PC-3 (cell line): Measurements from ENCODE around the gene ZNF436.

Source experiments
- EZH2 ChIP-seq: fragments of 300-600 bp; sonication (generic); IDR thresholded peaks from one replicate; pipeline ENCODE4 v1.6.1; 2017; ENCODE audit warnings: antibody characterized with exemption, mild to moderate bottlenecking, low read length; ENCODE audit not compliant: unreplicated experiment
- EZH2phosphoT487 ChIP-seq: fragments of 300-600 bp; sonication (generic); IDR thresholded peaks from 2 replicates; pipeline ENCODE4 v1.6.1; 2018; ENCODE audit warnings: mild to moderate bottlenecking, antibody characterized with exemption, low read length, borderline replicate concordance
- TF ChIP-seq, protein P1 (sequence below): fragments of 300-600 bp; sonication (generic); conservative IDR thresholded peaks from 2 replicates; pipeline ENCODE4 v1.5.1; 2017; ENCODE audit warnings: antibody characterized with exemption, low read depth, mild to moderate bottlenecking, low read length

- TF ChIP-seq, protein P1, sequence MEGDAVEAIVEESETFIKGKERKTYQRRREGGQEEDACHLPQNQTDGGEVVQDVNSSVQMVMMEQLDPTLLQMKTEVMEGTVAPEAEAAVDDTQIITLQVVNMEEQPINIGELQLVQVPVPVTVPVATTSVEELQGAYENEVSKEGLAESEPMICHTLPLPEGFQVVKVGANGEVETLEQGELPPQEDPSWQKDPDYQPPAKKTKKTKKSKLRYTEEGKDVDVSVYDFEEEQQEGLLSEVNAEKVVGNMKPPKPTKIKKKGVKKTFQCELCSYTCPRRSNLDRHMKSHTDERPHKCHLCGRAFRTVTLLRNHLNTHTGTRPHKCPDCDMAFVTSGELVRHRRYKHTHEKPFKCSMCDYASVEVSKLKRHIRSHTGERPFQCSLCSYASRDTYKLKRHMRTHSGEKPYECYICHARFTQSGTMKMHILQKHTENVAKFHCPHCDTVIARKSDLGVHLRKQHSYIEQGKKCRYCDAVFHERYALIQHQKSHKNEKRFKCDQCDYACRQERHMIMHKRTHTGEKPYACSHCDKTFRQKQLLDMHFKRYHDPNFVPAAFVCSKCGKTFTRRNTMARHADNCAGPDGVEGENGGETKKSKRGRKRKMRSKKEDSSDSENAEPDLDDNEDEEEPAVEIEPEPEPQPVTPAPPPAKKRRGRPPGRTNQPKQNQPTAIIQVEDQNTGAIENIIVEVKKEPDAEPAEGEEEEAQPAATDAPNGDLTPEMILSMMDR, result no peak
- no peak for TF ChIP-seq EZH2
- no peak for TF ChIP-seq EZH2phosphoT487
Observed at GRCh38 chr1:23367791-23368561, 1.7 kb downstream of the ZNF436 start.
